DOHH2 (cell line): Measurements from ENCODE around the gene MARK3.

Experiments
- H3F3A ChIP-seq: fragments of 200-600 bp; sonication (generic), shearing (Covaris generic); 2 replicates; pipeline ENCODE4 v1.6.0; 2016; ENCODE audit warnings: antibody characterized with exemption, mild to moderate bottlenecking; ENCODE audit not compliant: control insufficient read depth, insufficient read depth
- H3K27ac ChIP-seq: fragments of 200-600 bp; sonication (generic); 2 replicates; pipeline ENCODE4 v1.5.1; 2014; ENCODE audit warnings: low read depth, mild to moderate bottlenecking, low read length, moderate library complexity
- H3K27me3 ChIP-seq: fragments of 200-600 bp; sonication (generic); 2 replicates; pipeline ENCODE4 v1.6.1; 2014; ENCODE audit warnings: mild to moderate bottlenecking, low read length, mixed read lengths; ENCODE audit not compliant: control insufficient read depth
- H3K36me3 ChIP-seq: fragments of 200-600 bp; sonication (generic); 2 replicates; pipeline ENCODE4 v1.6.1; 2014; ENCODE audit warnings: mild to moderate bottlenecking, low read length, moderate library complexity, mixed read lengths; ENCODE audit not compliant: control insufficient read depth
- H3K4me1 ChIP-seq: fragments of 200-600 bp; sonication (generic); 2 replicates; pipeline ENCODE4 v1.6.1; 2014; ENCODE audit warnings: mild to moderate bottlenecking, low read length, mixed read lengths; ENCODE audit not compliant: control insufficient read depth
- H3K4me2 ChIP-seq: fragments of 200-600 bp; sonication (generic); 2 replicates; pipeline ENCODE4 v1.6.0; 2014; ENCODE audit warnings: mild to moderate bottlenecking, low read length, moderate library complexity
- H3K4me3 ChIP-seq: fragments of 200-600 bp; sonication (generic); 2 replicates; pipeline ENCODE4 v1.5.1; 2014; ENCODE audit warnings: mild to moderate bottlenecking, low read length, mixed read lengths
- H3K79me2 ChIP-seq: fragments of 200-600 bp; sonication (generic); 2 replicates; pipeline ENCODE4 v1.6.1; 2014; ENCODE audit warnings: mild to moderate bottlenecking, low read length, mixed read lengths; ENCODE audit not compliant: control insufficient read depth
- H3K9me2 ChIP-seq: fragments of 200-600 bp; sonication (generic); replicated peaks from 2 replicates; pipeline ENCODE4 v1.6.1; 2014; ENCODE audit warnings: mild to moderate bottlenecking, low read length, mixed read lengths; ENCODE audit not compliant: control insufficient read depth
- H3K9me3 ChIP-seq: fragments of 200-600 bp; sonication (generic); 2 replicates; pipeline ENCODE4 v1.6.1; 2014; ENCODE audit warnings: antibody characterized with exemption, low read length, mixed read lengths; ENCODE audit not compliant: control insufficient read depth, insufficient read depth
- H4K20me1 ChIP-seq: fragments of 200-600 bp; sonication (generic); 2 replicates; pipeline ENCODE4 v1.6.0; 2014; ENCODE audit warnings: low read depth, mild to moderate bottlenecking, antibody characterized with exemption, low read length, moderate library complexity; ENCODE audit not compliant: control insufficient read depth, insufficient read depth
- CTCF ChIP-seq: fragments of 200-600 bp; sonication (generic); IDR thresholded peaks from one replicate; pipeline ENCODE4 v1.5.1; 2014; ENCODE audit warnings: antibody characterized with exemption, mild to moderate bottlenecking, low read depth, low read length; ENCODE audit not compliant: poor library complexity, severe bottlenecking
- EZH2phosphoT487 ChIP-seq: fragments of 200-600 bp; sonication (generic); IDR thresholded peaks from 2 replicates; pipeline ENCODE4 v1.6.1; 2017; ENCODE audit warnings: borderline replicate concordance, mild to moderate bottlenecking, antibody characterized with exemption, low read length, moderate library complexity, mixed read lengths

MARK3 gene

GRCh38 chr14:103485504-103485903, 100.3 kb downstream of the MARK3 start:
- 0 out of 2 replicates have a peak, but pooled peaks cover under 1% of the 10 kb centered on the region for H3F3A ChIP-seq
- no peaks in the 10 kb centered on the region for H3K9me2 ChIP-seq
- no peak overlapping the region for H3K27ac ChIP-seq
- TF ChIP-seq EZH2phosphoT487: no peak
- no peak for TF ChIP-seq CTCF
- H3K27me3 ChIP-seq: no peaks in the 10 kb centered on the region
- no peak overlapping the region for H3K4me2 ChIP-seq
- H3K4me3 ChIP-seq: no peak overlapping the region
- H3K4me1 ChIP-seq: peaks cover 9% of the 10 kb centered on the region
- H3K36me3 ChIP-seq: peaks cover 26% of the 10 kb centered on the region
- H3K9me3 ChIP-seq: no peaks in the 10 kb centered on the region
- no peaks in the 10 kb centered on the region for H3K79me2 ChIP-seq
- no peaks in the 10 kb centered on the region for H4K20me1 ChIP-seq

- Histone ChIP-seq H3K4me2 (no peak overlapping the region), H3K4me3 (no peak overlapping the region), H4K20me1 (no peaks in the 10 kb centered on the region)
These were observed 102.9 kb downstream of the MARK3 start for GRCh38 chr14:103488071-103488470.

GRCh38 chr14:103488960-103489359, 103.7 kb downstream of the MARK3 start:
- no peak overlapping the region for H3K4me3 ChIP-seq
- H3K4me2 ChIP-seq: no peak overlapping the region
- TF ChIP-seq EZH2phosphoT487 (no peak), CTCF (no peak)
- H4K20me1 ChIP-seq: no peaks in the 10 kb centered on the region
- H3K36me3 ChIP-seq: peaks cover 28% of the 10 kb centered on the region
- no peaks in the 10 kb centered on the region for H3K27me3 ChIP-seq
- H3K9me3 ChIP-seq: no peaks in the 10 kb centered on the region
- H3K79me2 ChIP-seq: no peaks in the 10 kb centered on the region
- no peaks in the 10 kb centered on the region for H3K9me2 ChIP-seq
- no peak overlapping the region for H3K27ac ChIP-seq
- H3K4me1 ChIP-seq: no peaks in the 10 kb centered on the region
- peaks cover 3% of the 10 kb centered on the region; the same call in 1 of the 2 replicates for H3F3A ChIP-seq

More at GRCh38 chr14:103488071-103488470, 102.9 kb downstream of the MARK3 start:
- Histone ChIP-seq H3K27me3 (no peaks in the 10 kb centered on the region), H3K27ac (no peak overlapping the region), H3K79me2 (no peaks in the 10 kb centered on the region), H3K36me3 (peaks cover 29% of the 10 kb centered on the region), H3K9me3 (no peaks in the 10 kb centered on the region), H3F3A (peaks cover 3% of the 10 kb centered on the region; the same call in 1 of the 2 replicates), H3K9me2 (no peaks in the 10 kb centered on the region), H3K4me1 (no peaks in the 10 kb centered on the region)
- TF ChIP-seq EZH2phosphoT487 (no peak), CTCF (no peak)
